MM.1S (cell line): Measurements from ENCODE around the gene DAAM1.

ENCODE experiments used
- DNase-seq: peaks from one replicate; pipeline ENCODE4 v3.0.0-alpha.2; 2015
- H2AFZ ChIP-seq: fragments of 300-600 bp; sonication (generic); 2 replicates; pipeline ENCODE4 v1.6.0; 2016; ENCODE audit warnings: antibody characterized with exemption, low read length
- H3F3A ChIP-seq: fragments of 300-600 bp; sonication (generic); 2 replicates; pipeline ENCODE4 v1.6.1; 2016; ENCODE audit warnings: mild to moderate bottlenecking, antibody characterized with exemption, low read length, moderate library complexity, mixed read lengths; ENCODE audit not compliant: insufficient read depth
- H3K27ac ChIP-seq: fragments of 300-600 bp; sonication (generic); 2 replicates; pipeline ENCODE4 v1.5.1; 2016; ENCODE audit warnings: mild to moderate bottlenecking, low read length
- H3K27me3 ChIP-seq: fragments of 300-600 bp; sonication (generic); replicated peaks from 2 replicates; pipeline ENCODE4 v1.6.0; 2016; ENCODE audit warnings: low read length; ENCODE audit not compliant: insufficient read depth
- H3K36me3 ChIP-seq: fragments of 300-600 bp; sonication (generic); replicated peaks from 2 replicates; pipeline ENCODE4 v1.6.1; 2016; ENCODE audit warnings: mild to moderate bottlenecking, low read length, mixed read lengths; ENCODE audit not compliant: insufficient read depth
- H3K4me1 ChIP-seq: fragments of 300-600 bp; sonication (generic); 2 replicates; pipeline ENCODE4 v1.6.1; 2016; ENCODE audit warnings: low read length, mixed read lengths
- H3K4me2 ChIP-seq: fragments of 300-600 bp; sonication (generic); 2 replicates; pipeline ENCODE4 v1.6.0; 2016; ENCODE audit warnings: low read depth, low read length
- H3K4me3 ChIP-seq: fragments of 300-600 bp; sonication (generic); 2 replicates; pipeline ENCODE4 v1.5.1; 2016; ENCODE audit warnings: low read length, mixed read lengths
- H3K79me2 ChIP-seq: fragments of 300-600 bp; sonication (generic); 2 replicates; pipeline ENCODE4 v1.6.1; 2016; ENCODE audit warnings: mixed run types, low read length, mixed read lengths
- H3K9ac ChIP-seq: fragments of 300-600 bp; sonication (generic); 2 replicates; pipeline ENCODE4 v1.6.1; 2016; ENCODE audit warnings: low read length, mixed read lengths
- H3K9me2 ChIP-seq: fragments of 300-600 bp; sonication (generic); replicated peaks from 2 replicates; pipeline ENCODE4 v1.6.1; 2016; ENCODE audit warnings: mild to moderate bottlenecking, low read length, mixed read lengths; ENCODE audit not compliant: insufficient read depth
- H3K9me3 ChIP-seq: fragments of 300-600 bp; sonication (generic); replicated peaks from 2 replicates; pipeline ENCODE4 v1.6.1; 2016; ENCODE audit warnings: mild to moderate bottlenecking, low read length, mixed read lengths; ENCODE audit not compliant: insufficient read depth
- H4K20me1 ChIP-seq: fragments of 300-600 bp; sonication (generic); 2 replicates; pipeline ENCODE4 v1.6.1; 2016; ENCODE audit warnings: mild to moderate bottlenecking, low read length, moderate library complexity, mixed read lengths; ENCODE audit not compliant: insufficient read depth
- CTCF ChIP-seq: fragments of 300-600 bp; sonication (generic); IDR thresholded peaks from 2 replicates; pipeline ENCODE4 v1.5.1; 2016; ENCODE audit warnings: antibody characterized with exemption, low read length, mixed read lengths
- EZH2 ChIP-seq: fragments of 300-600 bp; sonication (generic); optimal IDR thresholded peaks from 2 replicates; pipeline ENCODE3; 2017; ENCODE audit warnings: low read depth, mild to moderate bottlenecking, antibody characterized with exemption, low read length, mixed read lengths
- EZH2phosphoT487 ChIP-seq: fragments of 300-600 bp; sonication (generic); IDR thresholded peaks from 2 replicates; pipeline ENCODE4 v1.6.1; 2018; ENCODE audit warnings: antibody characterized with exemption, low read length

The DAAM1 gene

GRCh38 chr14:59336098-59336497 is 147.6 kb downstream of the DAAM1 start:
- H3K9ac ChIP-seq: no peak overlapping the region
- no peaks in the 10 kb centered on the region for H3K79me2 ChIP-seq
- H3K4me1 ChIP-seq: 0 out of 2 replicates have a peak, but pooled peaks cover 3% of the 10 kb centered on the region
- no peak overlapping the region for H3K27ac ChIP-seq
- no peak overlapping the region for H2AFZ ChIP-seq
- H3K4me2 ChIP-seq: no peak overlapping the region
- DNase-seq: no peak
- no peaks in the 10 kb centered on the region for H3K36me3 ChIP-seq
- H3K4me3 ChIP-seq: no peak overlapping the region
- H3K27me3 ChIP-seq: no peaks in the 10 kb centered on the region
- no peak for TF ChIP-seq CTCF
- TF ChIP-seq EZH2phosphoT487: no peak
- no peak for TF ChIP-seq EZH2
- H4K20me1 ChIP-seq: no peaks in the 10 kb centered on the region
- H3K9me2 ChIP-seq: no peaks in the 10 kb centered on the region
- H3K9me3 ChIP-seq: no peaks in the 10 kb centered on the region
- no peaks in the 10 kb centered on the region for H3F3A ChIP-seq

- Histone ChIP-seq H3K27ac (no peak overlapping the region), H3K9ac (no peak overlapping the region), H3K36me3 (no peaks in the 10 kb centered on the region), H3K4me2 (no peak overlapping the region), H3F3A (no peaks in the 10 kb centered on the region), H3K9me3 (no peaks in the 10 kb centered on the region), H2AFZ (no peak overlapping the region), H4K20me1 (no peaks in the 10 kb centered on the region), H3K4me3 (no peak overlapping the region), H3K4me1 (0 out of 2 replicates have a peak, but pooled peaks cover 3% of the 10 kb centered on the region), H3K79me2 (no peaks in the 10 kb centered on the region), H3K27me3 (no peaks in the 10 kb centered on the region), H3K9me2 (no peaks in the 10 kb centered on the region)
- TF ChIP-seq CTCF (no peak), EZH2phosphoT487 (no peak), EZH2 (no peak)
- no peak for DNase-seq
Measured at GRCh38 chr14:59336706-59337105, 148.2 kb downstream of the DAAM1 start.

- no peak overlapping the region for H3K27ac ChIP-seq
- DNase-seq: no peak
- no peaks in the 10 kb centered on the region for H3K79me2 ChIP-seq
- no peaks in the 10 kb centered on the region for H3K9me2 ChIP-seq
- H4K20me1 ChIP-seq: no peaks in the 10 kb centered on the region
- H3K36me3 ChIP-seq: no peaks in the 10 kb centered on the region
- TF ChIP-seq CTCF: no peak
- no peak for TF ChIP-seq EZH2phosphoT487
- no peak for TF ChIP-seq EZH2
- H3K27me3 ChIP-seq: no peaks in the 10 kb centered on the region
- H2AFZ ChIP-seq: no peak overlapping the region
- no peaks in the 10 kb centered on the region for H3F3A ChIP-seq
- H3K4me3 ChIP-seq: no peak overlapping the region
- no peak overlapping the region for H3K4me2 ChIP-seq
- H3K4me1 ChIP-seq: 0 out of 2 replicates have a peak, but pooled peaks cover 3% of the 10 kb centered on the region
- no peaks in the 10 kb centered on the region for H3K9me3 ChIP-seq
- H3K9ac ChIP-seq: no peak overlapping the region
Measured at GRCh38 chr14:59337141-59337611, 148.7 kb downstream of the DAAM1 start.
